Suprapubic skin (tissue), 4 donors: ENCODE results near the gene NRP1. TPM values are rescaled to one million over a fixed set of nuclear protein-coding genes. Genes with fewer than 3 reads are reported as not detected.
"Not testable (repeated sequence)": the region's sequence is repeated elsewhere in the genome, so short reads cannot be mapped to it uniquely, and the experiment has no call there.

ENCODE experiments used
- DNase-seq, 2 donors: peaks; one replicate each; pipeline ENCODE4 v3.0.0-alpha.2; 2019; ENCODE audit warnings: low spot score in 2 of 2
- H3K27ac ChIP-seq: fragments of 200-600 bp; sonication (generic); one replicate; pipeline ENCODE4 v1.5.1; 2019
- H3K27me3 ChIP-seq: fragments of 200-600 bp; sonication (generic); one replicate; pipeline ENCODE4 v1.5.1; 2019
- H3K36me3 ChIP-seq: fragments of 200-600 bp; sonication (generic); one replicate; pipeline ENCODE4 v1.5.1; 2019
- H3K4me1 ChIP-seq: fragments of 200-600 bp; sonication (generic); one replicate; pipeline ENCODE4 v1.5.1; 2019
- H3K4me3 ChIP-seq: fragments of 200-600 bp; sonication (generic); one replicate; pipeline ENCODE4 v1.5.1; 2019; ENCODE audit warnings: mild to moderate bottlenecking
- H3K9me3 ChIP-seq: fragments of 200-600 bp; sonication (generic); one replicate; pipeline ENCODE4 v1.5.1; 2019
- EP300 ChIP-seq: sonication (generic); formaldehyde crosslinking; IDR thresholded peaks from one replicate; pipeline ENCODE4 v1.6.1; 2017; ENCODE audit warnings: antibody characterized with exemption
- POLR2A ChIP-seq, 2 donors: fragments of 450-650 bp; IDR thresholded peaks; one replicate each; pipeline ENCODE4 v1.6.1; 2017; ENCODE audit warnings: antibody characterized with exemption in 2 of 2, mild to moderate bottlenecking in 2 of 2, moderate library complexity in 2 of 2
- POLR2AphosphoS5 ChIP-seq, 3 donors: sonication (generic); formaldehyde crosslinking; IDR thresholded peaks; one replicate each; pipeline ENCODE4 v1.6.1; 2017; ENCODE audit warnings: antibody characterized with exemption in 3 of 3
- WGBS: methylation state at CpG from one replicate; pipeline ENCODE4 v1.1.5; 2018; 5-methylcytosine and 5-hydroxymethylcytosine counted together
- total RNA-seq, 4 donors: library from RNA; depleted of rRNA; stranded (reverse); fragments of >200 nt; gene quantifications; one replicate each; pipeline ENCODE4 v1.1.0, GENCODE V29; 2016
- TF ChIP-seq, protein P1 (sequence below), 2 donors: fragments of 200-600 bp in 1 of 2; fragments of 450-650 bp in 1 of 2; sonication (generic) in 1 of 2; IDR thresholded peaks; one replicate each; pipeline ENCODE4 v1.5.1; 2016 to 2019; ENCODE audit warnings: antibody characterized with exemption in 2 of 2, mild to moderate bottlenecking in 1 of 2, moderate library complexity in 1 of 2

The NRP1 gene
- total RNA-seq, 4 donors from 2014 or later = 9.5 to 23.7 (median 18.2) TPM

DNA sequence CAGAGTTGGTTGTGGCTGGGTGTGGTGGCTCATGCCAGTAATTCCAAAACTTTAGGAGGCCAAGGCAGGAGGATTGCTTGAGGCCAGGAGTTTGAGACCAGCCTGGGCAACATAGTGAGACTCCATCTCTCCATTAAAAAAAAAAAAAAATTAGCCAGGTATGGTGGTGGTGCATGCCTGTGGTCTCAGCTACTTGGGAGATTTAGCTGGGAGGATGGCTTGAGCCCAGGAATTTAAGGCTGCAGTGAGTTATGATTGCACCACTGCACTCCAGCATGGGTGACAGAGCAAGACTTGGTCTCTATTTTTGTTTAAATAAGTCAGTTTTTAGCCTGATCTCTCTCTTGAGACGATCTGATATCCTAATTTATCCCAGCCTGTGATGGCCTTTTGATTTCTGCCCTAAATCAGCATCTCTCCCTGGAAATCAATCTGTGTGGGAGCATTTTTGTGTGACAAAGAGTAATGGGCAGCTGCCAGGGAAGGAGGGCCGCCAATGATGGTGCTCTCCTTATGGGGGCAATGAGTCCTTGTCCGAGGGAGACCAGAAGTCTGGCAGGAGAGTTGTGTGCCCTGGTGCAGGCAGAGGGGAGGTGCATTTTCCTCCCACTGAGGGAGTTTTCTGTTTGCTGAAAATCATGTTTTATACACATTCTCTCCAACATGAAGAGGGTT, 111.0 kb downstream of the NRP1 start:
- no peak overlapping the region for H3K27ac ChIP-seq
- H3K4me1 ChIP-seq = no peaks in the 10 kb centered on the region
- H3K36me3 ChIP-seq = peaks cover 47% of the 10 kb centered on the region
- no peak for DNase-seq
- TF ChIP-seq, protein P1, sequence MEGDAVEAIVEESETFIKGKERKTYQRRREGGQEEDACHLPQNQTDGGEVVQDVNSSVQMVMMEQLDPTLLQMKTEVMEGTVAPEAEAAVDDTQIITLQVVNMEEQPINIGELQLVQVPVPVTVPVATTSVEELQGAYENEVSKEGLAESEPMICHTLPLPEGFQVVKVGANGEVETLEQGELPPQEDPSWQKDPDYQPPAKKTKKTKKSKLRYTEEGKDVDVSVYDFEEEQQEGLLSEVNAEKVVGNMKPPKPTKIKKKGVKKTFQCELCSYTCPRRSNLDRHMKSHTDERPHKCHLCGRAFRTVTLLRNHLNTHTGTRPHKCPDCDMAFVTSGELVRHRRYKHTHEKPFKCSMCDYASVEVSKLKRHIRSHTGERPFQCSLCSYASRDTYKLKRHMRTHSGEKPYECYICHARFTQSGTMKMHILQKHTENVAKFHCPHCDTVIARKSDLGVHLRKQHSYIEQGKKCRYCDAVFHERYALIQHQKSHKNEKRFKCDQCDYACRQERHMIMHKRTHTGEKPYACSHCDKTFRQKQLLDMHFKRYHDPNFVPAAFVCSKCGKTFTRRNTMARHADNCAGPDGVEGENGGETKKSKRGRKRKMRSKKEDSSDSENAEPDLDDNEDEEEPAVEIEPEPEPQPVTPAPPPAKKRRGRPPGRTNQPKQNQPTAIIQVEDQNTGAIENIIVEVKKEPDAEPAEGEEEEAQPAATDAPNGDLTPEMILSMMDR (IDR thresholded peaks at IDR 0.05) = no peak
- TF ChIP-seq POLR2AphosphoS5 (IDR thresholded peaks at IDR 0.05) (no peak), EP300 (no peak), POLR2A (IDR thresholded peaks at IDR 0.05) (no peak)
- H3K27me3 ChIP-seq = no peaks in the 10 kb centered on the region
- no peak overlapping the region for H3K4me3 ChIP-seq
- H3K9me3 ChIP-seq = no peaks in the 10 kb centered on the region
- 69% methylated on average over 3 of the region's 3 CpGs for WGBS

GRCh38 chr10:33222304-33222703, 112.2 kb downstream of the NRP1 start:
- not testable (repeated sequence) for H3K9me3 ChIP-seq, H3K4me3 ChIP-seq, H3K4me1 ChIP-seq, H3K27me3 ChIP-seq, DNase-seq, H3K27ac ChIP-seq
- H3K36me3 ChIP-seq = peaks cover 54% of the 10 kb centered on the region
- WGBS = 89% methylated on average over 9 of the region's 9 CpGs

GRCh38 chr10:33217854-33218253, 116.6 kb downstream of the NRP1 start:
- Histone ChIP-seq H3K4me1 (no peaks in the 10 kb centered on the region), H3K27me3 (no peaks in the 10 kb centered on the region), H3K27ac (no peak overlapping the region), H3K9me3 (no peaks in the 10 kb centered on the region), H3K4me3 (no peak overlapping the region), H3K36me3 (peaks cover 36% of the 10 kb centered on the region)
- no peak for TF ChIP-seq EP300
- TF ChIP-seq POLR2AphosphoS5 (IDR thresholded peaks at IDR 0.05) = no peak
- TF ChIP-seq, protein P1 (IDR thresholded peaks at IDR 0.05) = no peak
- no peak for TF ChIP-seq POLR2A (IDR thresholded peaks at IDR 0.05)
- DNase-seq = no peak
- 79% methylated on average over 4 of the region's 4 CpGs for WGBS

GRCh38 chr10:33216661-33217427, 117.6 kb downstream of the NRP1 start:
- no peaks in the 10 kb centered on the region for H3K9me3 ChIP-seq
- H3K4me1 ChIP-seq = no peaks in the 10 kb centered on the region
- H3K27ac ChIP-seq = peak overlapping the region; percentile 34
- peaks cover 35% of the 10 kb centered on the region for H3K36me3 ChIP-seq
- WGBS = 62% methylated on average over 5 of the region's 5 CpGs
- TF ChIP-seq, protein P1 (IDR thresholded peaks at IDR 0.05) = no peak
- TF ChIP-seq POLR2A (IDR thresholded peaks at IDR 0.05) = no peak
- TF ChIP-seq POLR2AphosphoS5 (IDR thresholded peaks at IDR 0.05) = no peak
- no peak for TF ChIP-seq EP300
- H3K4me3 ChIP-seq = no peak overlapping the region
- DNase-seq = no peak
- H3K27me3 ChIP-seq = no peaks in the 10 kb centered on the region

- TF ChIP-seq POLR2A (IDR thresholded peaks at IDR 0.05) (no peak), EP300 (no peak), POLR2AphosphoS5 (IDR thresholded peaks at IDR 0.05) (no peak)
- TF ChIP-seq, protein P1 (IDR thresholded peaks at IDR 0.05) = no peak
- Histone ChIP-seq H3K9me3 (no peaks in the 10 kb centered on the region), H3K27ac (no peak overlapping the region), H3K4me1 (peaks cover 3% of the 10 kb centered on the region), H3K27me3 (no peaks in the 10 kb centered on the region), H3K4me3 (no peak overlapping the region), H3K36me3 (peaks cover 35% of the 10 kb centered on the region)
- no peak for DNase-seq
- WGBS = 89% methylated on average over 3 of the region's 3 CpGs
Observed at GRCh38 chr10:33215635-33216034, 118.8 kb downstream of the NRP1 start.
